ENCODE measurements around the gene ADGRG6. TPM values are rescaled to one million over a fixed set of nuclear protein-coding genes. Genes with fewer than 3 reads are reported as not detected.

ADGRG6 gene
- total RNA-seq, 1 experiment from 2014 or later, result 98.7 TPM

DNA sequence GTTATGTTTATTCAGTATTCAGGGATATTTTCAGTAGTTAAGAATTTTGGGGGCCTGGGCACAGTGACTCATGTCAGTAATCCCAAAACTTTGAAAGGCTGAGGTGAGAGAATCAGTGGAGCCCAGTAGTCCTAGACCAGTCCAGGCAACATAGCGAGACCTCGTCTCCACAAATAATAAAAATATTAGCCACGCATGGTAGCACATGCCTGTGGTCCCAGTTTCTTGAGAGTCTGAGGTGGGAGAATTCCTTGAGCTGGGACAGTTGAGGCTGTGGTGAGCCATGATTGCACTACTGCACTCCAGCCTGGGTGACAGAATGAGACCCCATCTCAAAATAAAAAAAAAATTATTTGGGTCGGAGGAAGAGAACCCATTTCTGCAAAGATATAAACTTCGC lies 20.3 kb downstream of the ADGRG6 start:
- Mint-ChIP-seq H3K27me3 (ENCODE audit: insufficient read depth, unreplicated experiment) (no peaks in the 10 kb centered on the region), H3K27ac (ENCODE audit: unreplicated experiment) (peak overlapping the region; percentile 80), H3K4me3 (ENCODE audit: unreplicated experiment) (no peak overlapping the region), H3K4me1 (ENCODE audit: low read depth, unreplicated experiment) (peaks cover 52% of the 10 kb centered on the region), H3K36me3 (ENCODE audit: insufficient read depth, unreplicated experiment) (peaks cover 11% of the 10 kb centered on the region), H3K9me3 (ENCODE audit: unreplicated experiment) (no peaks in the 10 kb centered on the region)
- no peaks in the 10 kb centered on the region for H3K9me3 ChIP-seq
- TF ChIP-seq, protein P1, sequence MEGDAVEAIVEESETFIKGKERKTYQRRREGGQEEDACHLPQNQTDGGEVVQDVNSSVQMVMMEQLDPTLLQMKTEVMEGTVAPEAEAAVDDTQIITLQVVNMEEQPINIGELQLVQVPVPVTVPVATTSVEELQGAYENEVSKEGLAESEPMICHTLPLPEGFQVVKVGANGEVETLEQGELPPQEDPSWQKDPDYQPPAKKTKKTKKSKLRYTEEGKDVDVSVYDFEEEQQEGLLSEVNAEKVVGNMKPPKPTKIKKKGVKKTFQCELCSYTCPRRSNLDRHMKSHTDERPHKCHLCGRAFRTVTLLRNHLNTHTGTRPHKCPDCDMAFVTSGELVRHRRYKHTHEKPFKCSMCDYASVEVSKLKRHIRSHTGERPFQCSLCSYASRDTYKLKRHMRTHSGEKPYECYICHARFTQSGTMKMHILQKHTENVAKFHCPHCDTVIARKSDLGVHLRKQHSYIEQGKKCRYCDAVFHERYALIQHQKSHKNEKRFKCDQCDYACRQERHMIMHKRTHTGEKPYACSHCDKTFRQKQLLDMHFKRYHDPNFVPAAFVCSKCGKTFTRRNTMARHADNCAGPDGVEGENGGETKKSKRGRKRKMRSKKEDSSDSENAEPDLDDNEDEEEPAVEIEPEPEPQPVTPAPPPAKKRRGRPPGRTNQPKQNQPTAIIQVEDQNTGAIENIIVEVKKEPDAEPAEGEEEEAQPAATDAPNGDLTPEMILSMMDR (IDR thresholded peaks at IDR 0.05; ENCODE audit: insufficient read depth in 1 of 2, low read depth in 1 of 2, low read length in 1 of 2, severe bottlenecking in 1 of 2, unreplicated experiment in 1 of 2), result no peak
- no peaks in the 10 kb centered on the region for H3K36me3 ChIP-seq (ENCODE audit: control insufficient read depth, insufficient read depth, low read length)
- no peak overlapping the region for H3K4me3 ChIP-seq (ENCODE audit: low read depth, low read length)
- no peaks in the 10 kb centered on the region for H3K27me3 ChIP-seq (replicated peaks; ENCODE audit: control insufficient read depth, insufficient read depth, low read length)
- ChIA-PET CTCF (interaction anchor here (0.8 kb wide), 1 partner anchor 19 kb away, joined by 3 read pairs; no protein-coding TSS in a partner anchor), POLR2A (no interaction called here)
- intact Hi-C loops (cut with micrococcal nuclease; ENCODE audit: unreplicated experiment), result loop anchor here (2.0 kb wide), 1 partner anchor 13 kb away; no protein-coding TSS in a partner anchor
- no peak for DNase-seq
- H3K4me1 ChIP-seq, result peaks cover 70% of the 10 kb centered on the region
- no TSS peak for BruUV-seq (replicated peaks)

DNA sequence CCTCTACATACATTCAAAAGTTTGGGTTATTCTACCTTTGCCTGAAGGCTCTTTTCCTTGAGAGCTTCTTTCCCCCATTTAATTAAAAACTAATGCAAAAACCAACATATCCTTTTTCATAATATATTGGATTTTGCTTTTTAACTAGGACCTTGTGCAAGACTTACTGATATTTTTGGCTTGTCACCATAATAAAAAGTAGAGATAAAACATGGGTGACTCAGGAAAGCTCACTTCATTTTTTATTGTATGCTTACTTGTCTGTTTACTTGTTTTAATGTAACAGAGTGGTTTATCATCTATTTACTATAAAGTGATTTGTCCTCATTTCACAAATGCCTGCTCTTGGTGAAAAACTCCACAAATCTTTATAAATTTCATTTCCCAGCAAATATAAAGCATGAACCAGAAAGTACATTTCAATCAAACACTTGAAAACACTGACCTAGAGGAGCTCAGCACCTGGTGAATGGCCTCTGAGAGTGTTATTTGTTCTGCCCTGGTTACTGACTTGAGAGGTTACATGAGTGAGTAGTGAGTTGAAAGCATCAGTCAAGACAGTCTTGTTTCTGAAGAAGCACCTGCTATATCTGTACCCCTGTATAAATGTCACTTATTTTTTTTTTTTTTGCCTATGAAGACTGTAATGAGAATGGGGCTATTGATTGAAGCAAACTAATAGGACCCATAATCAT lies 20.8 kb downstream of the ADGRG6 start:
- no peaks in the 10 kb centered on the region for H3K27me3 ChIP-seq (replicated peaks; ENCODE audit: control insufficient read depth, insufficient read depth, low read length)
- Mint-ChIP-seq H3K9me3 (ENCODE audit: unreplicated experiment) (no peaks in the 10 kb centered on the region), H3K27ac (ENCODE audit: unreplicated experiment) (peak overlapping the region; percentile 80), H3K4me1 (ENCODE audit: low read depth, unreplicated experiment) (peaks cover 53% of the 10 kb centered on the region), H3K4me3 (ENCODE audit: unreplicated experiment) (peak overlapping the region; percentile 29), H3K27me3 (ENCODE audit: insufficient read depth, unreplicated experiment) (no peaks in the 10 kb centered on the region), H3K36me3 (ENCODE audit: insufficient read depth, unreplicated experiment) (peaks cover 8% of the 10 kb centered on the region)
- no peaks in the 10 kb centered on the region for H3K36me3 ChIP-seq (ENCODE audit: control insufficient read depth, insufficient read depth, low read length)
- intact Hi-C loops (cut with micrococcal nuclease; ENCODE audit: unreplicated experiment), result loop anchor here (1.0 to 2.0 kb wide), 6 partner anchors 14 to 63 kb away; partner anchors contain the start of gene ADGRG6
- TF ChIP-seq, protein P1 (IDR thresholded peaks at IDR 0.05; ENCODE audit: insufficient read depth in 1 of 2, low read depth in 1 of 2, low read length in 1 of 2, severe bottlenecking in 1 of 2, unreplicated experiment in 1 of 2), result no peak
- no peak for DNase-seq
- peaks cover 71% of the 10 kb centered on the region for H3K4me1 ChIP-seq
- POLR2A ChIA-PET, result no interaction called here
- no peaks in the 10 kb centered on the region for H3K9me3 ChIP-seq
- no peak overlapping the region for H3K4me3 ChIP-seq (ENCODE audit: low read depth, low read length)
- CTCF ChIA-PET, result interaction anchor here (0.8 kb wide), 1 partner anchor 20 kb away, joined by 3 read pairs; no protein-coding TSS in a partner anchor
- BruUV-seq (replicated peaks), result TSS peak; percentile 98

DNA sequence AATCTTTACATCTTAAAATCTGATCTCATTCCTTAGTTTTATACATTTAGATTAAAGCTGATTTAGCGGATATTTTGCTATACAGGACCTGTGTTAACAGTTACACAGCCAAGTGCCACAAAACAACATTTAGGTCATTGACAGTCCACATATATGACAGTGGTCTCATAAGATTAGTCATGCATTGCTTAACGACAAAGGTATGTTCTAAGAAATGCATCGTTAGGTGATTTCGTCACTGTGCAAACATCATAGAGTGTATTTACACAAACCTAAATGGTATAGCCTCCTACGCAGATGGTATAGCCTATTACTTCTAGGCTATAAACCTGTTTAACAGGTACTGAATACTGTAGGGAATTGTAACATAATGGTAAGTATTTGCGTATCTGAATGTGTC lies 21.6 kb downstream of the ADGRG6 start:
- Histone ChIP-seq H3K36me3 (ENCODE audit: control insufficient read depth, insufficient read depth, low read length) (no peaks in the 10 kb centered on the region), H3K4me3 (ENCODE audit: low read depth, low read length) (no peak overlapping the region), H3K9me3 (no peaks in the 10 kb centered on the region), H3K27me3 (replicated peaks; ENCODE audit: control insufficient read depth, insufficient read depth, low read length) (no peaks in the 10 kb centered on the region), H3K4me1 (peaks cover 71% of the 10 kb centered on the region)
- Mint-ChIP-seq H3K4me3 (ENCODE audit: unreplicated experiment) (peak overlapping the region; percentile 29), H3K36me3 (ENCODE audit: insufficient read depth, unreplicated experiment) (peaks cover 7% of the 10 kb centered on the region), H3K4me1 (ENCODE audit: low read depth, unreplicated experiment) (peaks cover 53% of the 10 kb centered on the region), H3K27ac (ENCODE audit: unreplicated experiment) (peak overlapping the region; percentile 80), H3K27me3 (ENCODE audit: insufficient read depth, unreplicated experiment) (no peaks in the 10 kb centered on the region), H3K9me3 (ENCODE audit: unreplicated experiment) (no peaks in the 10 kb centered on the region)
- intact Hi-C loops (cut with micrococcal nuclease; ENCODE audit: unreplicated experiment), result loop anchor here (1.0 to 2.0 kb wide), 6 partner anchors 15 to 64 kb away; partner anchors contain the start of gene ADGRG6
- CTCF ChIA-PET, result no interaction called here
- peak; percentile 49 to 80 for DNase-seq
- BruUV-seq (replicated peaks), result no TSS peak
- TF ChIP-seq, protein P1 (IDR thresholded peaks at IDR 0.05; ENCODE audit: insufficient read depth in 1 of 2, low read depth in 1 of 2, low read length in 1 of 2, severe bottlenecking in 1 of 2, unreplicated experiment in 1 of 2), result no peak
- POLR2A ChIA-PET, result no interaction called here

All from Caco-2 (cell line).